ENCODE results near the gene TMBIM1. TPM values are rescaled to one million over a fixed set of nuclear protein-coding genes. Genes with fewer than 3 reads are reported as not detected.

The TMBIM1 gene
- total and polyA plus RNA-seq, 3 donors from 2014 or later: 59.9 to 81.0 (median 77.6) TPM

DNA sequence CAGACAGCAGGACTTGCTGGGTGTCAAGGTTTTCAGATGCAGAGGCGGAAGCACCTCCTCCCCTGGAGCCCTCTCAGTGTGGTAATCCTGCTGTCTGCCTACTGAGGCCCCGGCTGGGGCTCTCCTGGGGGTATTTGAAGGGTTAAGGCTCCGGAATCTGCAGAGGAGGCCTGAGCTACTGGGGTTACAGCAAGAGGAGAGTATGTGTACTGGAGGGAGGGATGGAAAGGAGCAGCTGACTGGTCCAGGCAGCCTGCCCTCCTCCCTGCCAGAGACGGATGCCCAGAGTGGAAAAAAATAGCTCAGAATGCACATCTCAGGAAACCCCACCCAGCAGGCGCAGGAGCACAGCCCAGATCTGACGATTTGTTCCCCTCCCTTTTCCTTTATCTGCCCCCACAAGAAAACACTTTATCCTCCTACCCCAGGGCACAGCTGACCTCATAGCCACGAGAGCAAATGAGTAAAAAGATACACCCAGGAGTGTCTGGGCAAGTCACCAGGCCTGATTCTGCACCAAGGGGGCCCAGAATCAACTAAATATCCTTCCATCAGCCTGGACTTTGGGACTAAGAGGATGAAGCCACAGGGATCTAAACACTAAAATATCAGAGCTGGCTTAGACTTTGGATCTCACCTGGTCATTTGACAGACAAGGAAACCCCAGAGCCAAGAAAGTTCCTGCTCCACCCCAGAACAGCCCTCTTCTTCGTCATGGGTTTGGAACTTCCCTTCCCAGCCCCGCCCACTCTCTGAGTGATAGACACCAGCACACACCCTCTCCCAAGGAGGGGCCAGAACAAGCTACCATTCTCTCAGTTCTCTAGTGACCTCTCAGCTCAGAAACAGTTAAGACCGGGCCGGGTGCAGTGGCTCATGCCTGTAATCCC is 5.5 kb downstream of the TMBIM1 start:
- 10 to 13% methylated on average over 5 to 11 of the region's 11 CpGs for WGBS, 2 donors
- Histone ChIP-seq H3K27ac (peak overlapping the region; percentile 87 to 90), H3K36me3 (ENCODE audit: low read depth, missing control alignments) (no peaks in the 10 kb centered on the region), H3K4me3 (peak overlapping the region; percentile 29 to 46), H3K27me3 (no peaks in the 10 kb centered on the region), H3K4me1 (peaks cover 78% of the 10 kb centered on the region), H3K9me3 (no peaks in the 10 kb centered on the region)
- intact Hi-C loops (cut with DNase I; ENCODE audit: low total_unique reads): no loop called here
- no peak for TF ChIP-seq POLR2A (IDR thresholded peaks at IDR 0.05)
- TF ChIP-seq, protein P1, sequence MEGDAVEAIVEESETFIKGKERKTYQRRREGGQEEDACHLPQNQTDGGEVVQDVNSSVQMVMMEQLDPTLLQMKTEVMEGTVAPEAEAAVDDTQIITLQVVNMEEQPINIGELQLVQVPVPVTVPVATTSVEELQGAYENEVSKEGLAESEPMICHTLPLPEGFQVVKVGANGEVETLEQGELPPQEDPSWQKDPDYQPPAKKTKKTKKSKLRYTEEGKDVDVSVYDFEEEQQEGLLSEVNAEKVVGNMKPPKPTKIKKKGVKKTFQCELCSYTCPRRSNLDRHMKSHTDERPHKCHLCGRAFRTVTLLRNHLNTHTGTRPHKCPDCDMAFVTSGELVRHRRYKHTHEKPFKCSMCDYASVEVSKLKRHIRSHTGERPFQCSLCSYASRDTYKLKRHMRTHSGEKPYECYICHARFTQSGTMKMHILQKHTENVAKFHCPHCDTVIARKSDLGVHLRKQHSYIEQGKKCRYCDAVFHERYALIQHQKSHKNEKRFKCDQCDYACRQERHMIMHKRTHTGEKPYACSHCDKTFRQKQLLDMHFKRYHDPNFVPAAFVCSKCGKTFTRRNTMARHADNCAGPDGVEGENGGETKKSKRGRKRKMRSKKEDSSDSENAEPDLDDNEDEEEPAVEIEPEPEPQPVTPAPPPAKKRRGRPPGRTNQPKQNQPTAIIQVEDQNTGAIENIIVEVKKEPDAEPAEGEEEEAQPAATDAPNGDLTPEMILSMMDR (IDR thresholded peaks at IDR 0.05): no peak
- peak; percentile 93 for DNase-seq

DNA sequence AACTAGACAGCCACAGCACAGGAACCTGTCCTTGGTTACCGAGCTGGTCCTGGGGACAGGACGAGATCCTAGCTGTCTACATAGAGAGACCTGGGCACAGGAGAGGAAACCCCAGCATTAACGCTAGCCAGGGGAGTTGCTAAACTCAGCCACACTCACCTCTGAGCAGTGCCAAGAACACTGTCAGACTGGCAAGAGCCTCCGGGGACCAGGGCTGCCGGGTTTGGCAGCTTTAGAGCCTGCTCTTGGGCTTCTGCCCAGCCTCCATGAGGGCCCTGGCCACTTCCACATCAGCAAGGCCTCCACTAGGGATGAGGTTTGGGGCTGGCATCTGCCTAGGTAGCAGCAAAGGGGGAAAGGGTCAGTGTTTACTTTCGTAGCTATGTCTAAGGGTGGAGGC is 6.7 kb downstream of the TMBIM1 start:
- no peaks in the 10 kb centered on the region for H3K27me3 ChIP-seq
- no peaks in the 10 kb centered on the region for H3K36me3 ChIP-seq (ENCODE audit: low read depth, missing control alignments)
- no peaks in the 10 kb centered on the region for H3K9me3 ChIP-seq
- WGBS, 2 donors: 31 to 39% methylated on average over 3 to 6 of the region's 6 CpGs
- intact Hi-C loops (cut with DNase I; ENCODE audit: low total_unique reads): no loop called here
- H3K27ac ChIP-seq: peak overlapping the region; percentile 87 to 90
- no peak for DNase-seq
- TF ChIP-seq, protein P1 (IDR thresholded peaks at IDR 0.05): no peak
- no peak for TF ChIP-seq POLR2A (IDR thresholded peaks at IDR 0.05)
- H3K4me1 ChIP-seq: peaks cover 68% of the 10 kb centered on the region
- no peak overlapping the region for H3K4me3 ChIP-seq

DNA sequence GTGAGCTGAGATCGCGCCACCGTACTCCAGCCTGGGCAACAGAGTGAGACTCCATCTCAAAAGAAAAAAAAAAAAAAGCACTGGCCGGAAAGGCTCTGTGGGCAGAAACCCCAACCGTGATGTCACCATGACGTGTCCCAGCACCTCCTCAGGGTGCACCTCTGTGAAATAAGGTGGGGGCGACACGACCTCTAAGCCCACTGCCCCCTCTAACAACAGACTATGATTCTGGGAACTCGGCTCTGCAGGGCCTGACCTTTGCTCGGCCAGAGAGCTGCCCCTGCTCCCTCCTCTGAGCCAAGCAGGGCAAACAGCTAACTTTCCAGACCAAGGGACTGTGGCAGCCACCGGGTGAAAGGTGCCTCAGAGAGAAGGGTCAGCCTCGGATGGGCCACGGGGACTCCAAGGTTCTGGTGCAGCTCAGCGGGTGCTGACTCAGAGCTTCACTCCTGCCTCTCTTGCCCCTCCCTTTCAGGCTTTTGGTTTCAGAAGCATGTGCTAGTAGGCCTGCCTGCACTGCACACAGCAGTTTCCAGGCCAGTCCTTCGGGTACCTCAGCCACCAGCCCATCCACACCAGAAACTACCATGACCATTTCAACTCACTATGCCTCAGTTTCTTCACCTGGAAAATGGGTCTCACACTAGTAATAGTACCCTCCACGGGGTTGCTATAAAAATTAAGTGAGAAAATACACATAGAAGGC is 8.0 kb downstream of the TMBIM1 start:
- no peaks in the 10 kb centered on the region for H3K9me3 ChIP-seq
- 65 to 72% methylated on average over 16 of the region's 16 CpGs for WGBS, 2 donors
- H3K27me3 ChIP-seq: no peaks in the 10 kb centered on the region
- H3K27ac ChIP-seq: peak overlapping the region in 1 of 2 donors; percentile 87
- no peak for TF ChIP-seq POLR2A (IDR thresholded peaks at IDR 0.05)
- TF ChIP-seq, protein P1 (IDR thresholded peaks at IDR 0.05): no peak
- no peak for DNase-seq
- no peaks in the 10 kb centered on the region for H3K36me3 ChIP-seq (ENCODE audit: low read depth, missing control alignments)
- H3K4me3 ChIP-seq: no peak overlapping the region
- H3K4me1 ChIP-seq: peaks cover 59% of the 10 kb centered on the region
- intact Hi-C loops (cut with DNase I; ENCODE audit: low total_unique reads): no loop called here

DNA sequence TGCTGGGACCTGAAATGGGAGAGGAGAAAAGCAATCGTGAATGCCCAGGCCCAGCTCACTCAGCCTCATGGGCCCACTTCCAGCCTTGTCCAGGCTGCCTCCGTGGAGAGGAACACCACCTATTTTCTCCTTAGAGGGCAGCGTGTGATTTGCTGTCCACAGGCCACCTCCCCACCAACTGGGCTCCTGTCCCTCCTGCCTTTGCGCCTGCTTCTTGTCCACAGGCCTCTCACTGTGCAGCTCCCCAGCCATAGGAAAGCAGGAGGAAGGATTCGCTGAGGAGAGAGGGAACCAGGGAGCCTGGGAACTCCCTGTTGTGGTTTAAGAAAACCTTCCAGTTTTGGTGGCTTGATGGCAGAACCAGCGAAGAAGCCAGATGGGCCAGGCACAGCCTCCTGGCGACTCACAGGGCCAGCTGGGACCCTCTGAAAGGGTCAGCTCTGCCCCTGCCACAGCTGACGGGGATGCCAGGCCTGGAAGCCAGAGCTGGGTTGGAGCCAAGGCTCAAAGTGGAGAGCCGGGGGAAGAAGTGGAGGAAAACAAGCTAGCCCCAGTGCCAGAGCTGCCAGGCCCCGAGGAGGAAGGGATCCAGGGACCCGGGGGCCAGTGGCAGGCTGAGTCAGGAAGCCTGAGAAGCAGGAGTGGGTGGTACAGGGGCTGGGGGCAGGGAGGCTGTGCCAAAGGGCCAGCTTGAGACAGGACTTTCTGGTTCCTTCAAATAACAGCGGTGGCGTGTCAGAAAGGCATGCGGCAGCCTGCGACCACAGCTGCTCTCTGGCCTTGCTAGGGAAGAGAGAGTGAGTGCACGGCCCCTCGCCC is 9.9 kb downstream of the TMBIM1 start:
- Histone ChIP-seq H3K4me3 (no peak overlapping the region), H3K36me3 (ENCODE audit: low read depth, missing control alignments) (no peaks in the 10 kb centered on the region), H3K27ac (peak overlapping the region; percentile 25 to 64), H3K27me3 (no peaks in the 10 kb centered on the region), H3K4me1 (peaks cover 52% of the 10 kb centered on the region), H3K9me3 (no peaks in the 10 kb centered on the region)
- DNase-seq: no peak
- intact Hi-C loops (cut with DNase I; ENCODE audit: low total_unique reads): no loop called here
- 61 to 67% methylated on average over 15 to 17 of the region's 17 CpGs for WGBS, 2 donors
- TF ChIP-seq, protein P1 (IDR thresholded peaks at IDR 0.05): no peak
- no peak for TF ChIP-seq POLR2A (IDR thresholded peaks at IDR 0.05)
